ENCODE measurements around the gene NTRK3. TPM values are rescaled to one million over a fixed set of nuclear protein-coding genes. Genes with fewer than 3 reads are reported as not detected.

Gene NTRK3
- total RNA-seq, 2 donors from 2014 or later = 4.2 to 7.2 TPM

DNA sequence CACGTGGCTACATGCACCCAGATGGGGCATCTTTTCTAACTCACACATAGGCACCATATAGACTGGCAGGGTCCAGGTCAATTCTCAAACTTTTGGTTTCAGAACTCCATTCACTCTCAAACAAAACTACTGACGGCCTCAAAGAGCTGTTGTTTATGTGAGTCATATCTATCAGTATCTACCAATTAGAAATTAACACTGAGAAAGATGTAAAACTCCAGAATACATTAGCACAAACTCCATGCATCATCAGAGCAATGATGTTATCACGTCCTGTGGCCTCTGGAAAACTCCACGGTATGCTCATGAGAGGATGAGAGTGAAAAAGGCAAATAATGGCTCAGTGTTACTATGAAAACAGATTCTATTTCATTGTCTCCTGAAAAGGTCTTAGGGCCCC, 116.1 kb downstream of the NTRK3 start:
- H3K27ac ChIP-seq = no peak overlapping the region
- intact Hi-C loops (cut with DNase I) = no loop called here
- no peaks in the 10 kb centered on the region for H3K9me3 ChIP-seq
- no peak overlapping the region for H3K4me3 ChIP-seq
- no peaks in the 10 kb centered on the region for H3K36me3 ChIP-seq
- 77% methylated on average over 4 of the region's 4 CpGs for WGBS
- H3K4me1 ChIP-seq (replicated peaks) = no peaks in the 10 kb centered on the region
- no peak for TF ChIP-seq POLR2AphosphoS5 (IDR thresholded peaks at IDR 0.05)
- peaks cover 2% of the 10 kb centered on the region for H3K27me3 ChIP-seq (replicated peaks; ENCODE audit: insufficient read depth)
- no peak for DNase-seq (ENCODE audit: low spot score)

DNA sequence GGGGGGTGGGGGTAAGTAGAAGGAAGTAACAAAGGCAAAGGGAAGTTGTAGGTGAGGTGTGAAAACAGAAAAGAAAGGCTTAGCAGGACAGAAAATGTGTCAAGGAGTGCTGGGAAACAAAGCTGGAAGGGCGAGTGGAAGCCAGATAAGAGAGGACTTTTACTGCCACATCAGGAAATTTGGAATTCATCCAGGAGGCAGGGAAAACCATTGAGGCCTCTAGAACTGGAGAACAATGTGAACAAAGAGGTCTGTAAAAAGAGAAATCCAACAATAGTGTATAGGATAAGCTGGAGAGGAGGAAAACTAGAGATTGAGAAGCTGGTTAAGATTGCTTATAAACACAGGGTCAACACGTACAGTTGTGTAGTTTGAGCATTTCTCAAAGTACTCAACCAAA, 116.6 kb downstream of the NTRK3 start:
- no peak overlapping the region for H3K27ac ChIP-seq
- intact Hi-C loops (cut with DNase I) = no loop called here
- H3K9me3 ChIP-seq = no peaks in the 10 kb centered on the region
- TF ChIP-seq POLR2AphosphoS5 (IDR thresholded peaks at IDR 0.05) = no peak
- TF ChIP-seq, protein P1, sequence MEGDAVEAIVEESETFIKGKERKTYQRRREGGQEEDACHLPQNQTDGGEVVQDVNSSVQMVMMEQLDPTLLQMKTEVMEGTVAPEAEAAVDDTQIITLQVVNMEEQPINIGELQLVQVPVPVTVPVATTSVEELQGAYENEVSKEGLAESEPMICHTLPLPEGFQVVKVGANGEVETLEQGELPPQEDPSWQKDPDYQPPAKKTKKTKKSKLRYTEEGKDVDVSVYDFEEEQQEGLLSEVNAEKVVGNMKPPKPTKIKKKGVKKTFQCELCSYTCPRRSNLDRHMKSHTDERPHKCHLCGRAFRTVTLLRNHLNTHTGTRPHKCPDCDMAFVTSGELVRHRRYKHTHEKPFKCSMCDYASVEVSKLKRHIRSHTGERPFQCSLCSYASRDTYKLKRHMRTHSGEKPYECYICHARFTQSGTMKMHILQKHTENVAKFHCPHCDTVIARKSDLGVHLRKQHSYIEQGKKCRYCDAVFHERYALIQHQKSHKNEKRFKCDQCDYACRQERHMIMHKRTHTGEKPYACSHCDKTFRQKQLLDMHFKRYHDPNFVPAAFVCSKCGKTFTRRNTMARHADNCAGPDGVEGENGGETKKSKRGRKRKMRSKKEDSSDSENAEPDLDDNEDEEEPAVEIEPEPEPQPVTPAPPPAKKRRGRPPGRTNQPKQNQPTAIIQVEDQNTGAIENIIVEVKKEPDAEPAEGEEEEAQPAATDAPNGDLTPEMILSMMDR (IDR thresholded peaks at IDR 0.05) = no peak
- no peak for TF ChIP-seq POLR2A (IDR thresholded peaks at IDR 0.05)
- no peaks in the 10 kb centered on the region for H3K36me3 ChIP-seq
- DNase-seq (ENCODE audit: low spot score) = no peak
- WGBS = 65% methylated on average over 2 of the region's 2 CpGs
- H3K27me3 ChIP-seq (replicated peaks; ENCODE audit: insufficient read depth) = peaks cover 2% of the 10 kb centered on the region
- no peaks in the 10 kb centered on the region for H3K4me1 ChIP-seq (replicated peaks)
- no peak overlapping the region for H3K4me3 ChIP-seq

DNA sequence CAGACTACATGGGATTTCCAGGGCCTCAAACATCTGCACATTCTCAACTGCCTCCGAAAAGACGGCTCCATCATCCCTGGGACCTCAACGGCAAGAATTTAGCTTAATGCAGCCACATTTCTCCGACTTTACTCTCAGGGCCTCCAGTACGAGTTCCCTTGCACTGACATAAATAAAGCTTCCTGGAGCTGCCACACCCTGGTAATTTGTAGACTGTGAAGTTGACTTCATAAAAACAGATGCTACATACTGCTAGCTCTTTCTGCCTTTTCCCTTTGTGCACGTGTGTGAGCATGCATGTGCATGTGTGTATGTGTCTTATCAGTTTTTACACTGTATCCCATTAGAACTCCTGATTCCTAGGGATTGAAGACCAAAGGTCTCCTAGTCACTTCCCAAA, 122.7 kb downstream of the NTRK3 start:
- DNase-seq (ENCODE audit: low spot score) = no peak
- TF ChIP-seq, protein P1 (IDR thresholded peaks at IDR 0.05) = no peak
- TF ChIP-seq POLR2AphosphoS5 (IDR thresholded peaks at IDR 0.05) = no peak
- TF ChIP-seq POLR2A (IDR thresholded peaks at IDR 0.05) = no peak
- Histone ChIP-seq H3K4me1 (replicated peaks) (no peaks in the 10 kb centered on the region), H3K4me3 (no peak overlapping the region), H3K9me3 (no peaks in the 10 kb centered on the region), H3K27me3 (replicated peaks; ENCODE audit: insufficient read depth) (no peaks in the 10 kb centered on the region), H3K36me3 (no peaks in the 10 kb centered on the region), H3K27ac (no peak overlapping the region)
- intact Hi-C loops (cut with DNase I) = no loop called here
- WGBS = 88% methylated on average over 6 of the region's 6 CpGs

DNA sequence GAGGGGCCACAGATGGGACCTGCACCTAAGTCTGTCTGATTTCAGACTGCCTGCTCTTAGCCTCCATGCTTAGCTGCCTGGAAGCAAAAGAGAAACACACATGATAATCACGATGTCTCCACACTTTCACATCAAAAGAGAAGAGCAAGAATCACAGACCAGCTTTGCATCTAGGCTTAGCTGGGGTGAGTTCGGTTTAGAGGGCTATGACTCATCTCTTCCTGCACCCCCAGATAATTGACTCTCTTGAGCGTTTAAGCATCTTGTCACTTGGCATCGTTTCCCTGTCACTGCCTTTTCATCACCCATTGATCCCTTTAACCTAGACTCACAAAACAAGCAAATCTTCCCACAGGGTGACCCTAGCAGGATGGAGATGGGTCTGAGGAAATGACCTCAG, 124.0 kb downstream of the NTRK3 start:
- no peak for DNase-seq (ENCODE audit: low spot score)
- H3K4me3 ChIP-seq = no peak overlapping the region
- H3K36me3 ChIP-seq = no peaks in the 10 kb centered on the region
- intact Hi-C loops (cut with DNase I) = no loop called here
- no peaks in the 10 kb centered on the region for H3K27me3 ChIP-seq (replicated peaks; ENCODE audit: insufficient read depth)
- TF ChIP-seq, protein P1 (IDR thresholded peaks at IDR 0.05) = no peak
- TF ChIP-seq POLR2A (IDR thresholded peaks at IDR 0.05) = no peak
- H3K27ac ChIP-seq = no peak overlapping the region
- no peaks in the 10 kb centered on the region for H3K9me3 ChIP-seq
- 65% methylated on average over 4 of the region's 4 CpGs for WGBS
- no peaks in the 10 kb centered on the region for H3K4me1 ChIP-seq (replicated peaks)

DNA sequence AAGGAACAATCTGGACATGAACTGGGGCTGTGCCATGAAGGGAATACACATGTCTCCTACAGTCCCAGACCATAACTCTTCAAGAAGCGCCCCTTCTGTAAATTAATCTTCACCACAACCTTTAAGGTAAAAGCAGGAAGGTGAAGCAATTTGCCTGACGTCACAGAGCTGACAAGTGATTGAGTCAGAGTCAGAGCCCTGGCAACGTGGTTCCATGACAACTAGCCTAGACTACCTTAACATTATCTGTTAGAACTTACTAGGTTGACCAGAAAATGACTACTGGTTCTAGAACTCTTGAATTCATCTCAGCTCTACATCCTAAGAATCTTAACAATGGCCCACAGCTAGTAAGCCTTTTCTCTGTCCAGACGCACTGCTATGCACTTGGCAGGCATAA, 124.6 kb downstream of the NTRK3 start:
- H3K27ac ChIP-seq = no peak overlapping the region
- DNase-seq (ENCODE audit: low spot score) = no peak
- TF ChIP-seq, protein P1 (IDR thresholded peaks at IDR 0.05) = no peak
- TF ChIP-seq POLR2AphosphoS5 (IDR thresholded peaks at IDR 0.05) (no peak), POLR2A (IDR thresholded peaks at IDR 0.05) (no peak)
- H3K27me3 ChIP-seq (replicated peaks; ENCODE audit: insufficient read depth) = no peaks in the 10 kb centered on the region
- no peaks in the 10 kb centered on the region for H3K36me3 ChIP-seq
- H3K9me3 ChIP-seq = no peaks in the 10 kb centered on the region
- H3K4me3 ChIP-seq = no peak overlapping the region
- H3K4me1 ChIP-seq (replicated peaks) = no peaks in the 10 kb centered on the region
- intact Hi-C loops (cut with DNase I) = no loop called here
- 87% methylated on average over 4 of the region's 4 CpGs for WGBS

Measured in prostate gland (tissue), 2 donors.